ENCODE data around the gene PRDX2.
A peak's percentile ranks its signal among the peaks of the same experiment; 100 is the strongest.
"Not testable (repeated sequence)": the region's sequence is repeated elsewhere in the genome, so short reads cannot be mapped to it uniquely, and the experiment has no call there.

Gene PRDX2
- 53.5 to 78.8 (median 66.5) reads per million in 4 experiments for total RNA-seq

DNA sequence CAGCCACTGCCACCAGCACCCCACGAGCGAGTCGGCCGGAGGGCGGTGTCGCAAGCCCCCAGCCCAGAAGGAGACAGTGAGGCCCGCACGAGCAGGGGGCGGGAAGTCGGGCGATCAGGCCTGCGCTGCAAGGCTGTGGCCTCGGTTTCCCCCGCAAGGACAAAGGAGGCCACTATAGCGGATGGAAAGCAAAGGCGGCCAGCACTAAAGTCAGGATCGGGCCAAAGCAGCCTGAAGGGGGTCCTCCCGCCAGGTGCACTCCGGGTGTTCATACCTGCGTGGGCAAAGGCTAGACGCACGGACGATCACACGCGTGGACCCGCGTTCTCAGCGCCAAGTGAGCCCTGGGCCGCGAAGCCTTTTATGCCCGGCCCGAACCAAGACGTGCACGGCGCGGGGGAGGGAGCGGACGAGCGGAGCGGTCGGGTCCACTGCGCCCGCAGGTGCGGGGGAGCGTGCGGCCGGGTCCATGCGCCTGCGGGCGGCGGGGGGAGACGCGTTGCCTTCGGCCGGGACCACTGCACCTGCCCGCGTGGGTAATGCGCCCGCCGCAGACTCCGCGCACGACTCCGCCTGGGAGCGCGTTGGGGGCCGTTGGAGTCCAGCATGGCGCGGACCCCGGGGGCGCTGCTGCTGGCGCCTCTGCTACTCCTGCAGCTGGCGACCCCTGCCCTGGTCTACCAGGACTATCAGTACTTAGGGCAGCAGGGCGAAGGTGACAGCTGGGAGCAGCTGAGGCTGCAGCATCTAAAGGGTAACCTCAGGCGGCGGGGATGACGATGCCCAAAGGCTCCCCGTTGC is at the start of gene PRDX2, which contains the start of gene THSD8:
PRDX2 (minus strand) TSS at position 335 of the 801 bp plus-strand sequence. CDS start 539 bp downstream, outside the sequence.
THSD8 (plus strand) TSS at position 604 of the 801 bp plus-strand sequence; CDS start at position 607, 3 bp downstream.
- peak; percentile 46 for DNase-seq

DNA sequence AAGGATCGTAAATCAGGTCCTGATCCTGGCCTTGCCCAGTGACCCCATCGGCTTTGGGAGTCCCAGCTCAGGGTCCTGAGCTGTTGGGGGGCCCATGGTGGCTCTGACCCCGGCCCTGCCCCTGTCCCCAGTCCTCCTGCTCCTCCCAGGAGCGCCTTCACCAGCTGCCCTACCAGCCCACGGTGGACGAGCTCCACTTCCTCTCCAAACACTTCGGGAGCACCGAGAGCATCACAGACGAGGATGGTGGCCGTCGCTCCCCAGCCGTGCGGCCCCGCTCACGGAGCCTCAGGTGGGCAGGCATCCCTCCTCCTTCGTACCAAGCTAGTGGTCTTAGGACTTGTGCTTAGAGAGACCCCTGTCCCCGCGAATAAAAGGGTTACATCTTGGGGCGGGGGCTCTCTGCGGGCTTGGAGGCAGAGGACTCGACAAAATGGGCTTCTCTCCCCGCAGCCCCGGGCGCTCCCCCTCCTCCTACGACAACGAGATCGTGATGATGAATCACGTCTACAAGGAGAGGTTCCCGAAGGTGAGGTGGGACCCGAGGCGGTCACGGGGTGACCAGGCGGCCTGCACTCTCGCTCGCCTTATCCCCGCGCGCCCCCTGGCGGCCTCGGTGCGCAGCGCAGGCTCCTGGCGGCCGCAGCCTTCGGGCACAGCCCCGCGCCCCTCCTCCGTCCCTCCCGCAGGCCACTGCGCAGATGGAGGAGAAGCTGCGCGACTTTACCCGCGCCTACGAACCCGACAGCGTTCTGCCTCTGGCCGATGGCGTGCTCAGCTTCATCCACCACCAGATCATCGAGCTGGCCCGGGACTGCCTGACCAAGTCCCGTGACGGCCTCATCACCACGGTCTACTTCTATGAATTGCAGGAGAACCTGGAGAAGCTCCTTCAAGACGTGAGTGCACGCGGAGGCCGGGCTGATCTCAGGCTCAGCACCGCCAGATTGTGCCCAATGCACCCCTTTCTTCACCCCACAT is 45.8 kb upstream of the PRDX2 start:
- peak; percentile 79 for DNase-seq

DNA sequence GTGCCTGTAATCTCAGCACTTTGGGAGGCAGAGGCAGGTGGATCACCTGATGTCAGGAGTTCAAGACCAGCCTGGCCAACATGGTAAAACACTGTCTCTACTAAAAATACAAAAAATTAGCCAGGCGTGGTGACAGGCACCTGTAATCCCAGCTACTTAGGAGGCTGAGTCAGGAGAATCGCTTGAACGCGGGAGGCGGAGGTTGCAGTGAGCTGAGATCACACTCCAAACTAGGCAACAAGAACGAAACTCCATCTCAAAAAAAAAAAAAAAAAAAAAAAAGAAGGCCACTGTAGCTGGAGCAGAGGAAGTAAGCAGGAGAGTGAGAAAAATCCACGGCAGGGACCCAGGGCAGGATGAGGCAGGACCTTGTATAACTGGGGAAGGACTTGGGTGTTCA is 45.0 kb upstream of the PRDX2 start:
- not testable (repeated sequence) for DNase-seq

DNA sequence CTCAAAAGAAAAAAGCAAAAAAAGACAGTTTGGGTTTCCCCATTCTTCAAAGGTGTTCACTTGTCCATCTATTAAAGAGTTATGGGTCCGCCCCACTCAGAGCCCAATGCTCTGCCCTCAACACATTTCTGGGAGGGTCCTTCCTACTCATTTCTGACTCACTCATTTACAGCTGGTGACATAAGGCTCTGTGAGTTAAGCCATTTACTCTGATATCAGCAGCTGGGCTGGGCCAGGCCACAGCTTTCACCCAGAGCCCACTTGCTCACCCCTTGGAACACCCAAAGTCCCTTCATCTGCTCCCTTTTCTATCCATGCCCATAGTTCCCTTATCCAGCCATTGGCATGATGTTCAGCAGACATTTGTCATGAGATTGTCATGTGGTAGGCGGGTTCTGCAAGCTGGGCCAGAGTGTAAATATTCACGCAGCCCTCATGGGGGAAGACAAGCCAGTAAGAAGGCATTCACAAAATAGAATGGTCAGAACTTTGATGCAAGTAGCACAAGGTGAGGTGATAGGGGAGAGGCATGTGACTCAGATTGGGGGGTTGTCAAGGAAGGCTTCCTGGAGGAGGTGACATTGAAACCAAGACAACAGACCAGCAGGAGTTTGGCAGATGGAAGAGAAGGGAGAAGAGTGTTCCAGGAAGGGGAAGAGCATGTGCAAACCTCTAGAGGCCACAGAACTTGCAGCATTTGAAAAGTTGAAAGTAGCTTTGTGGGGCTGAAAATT is 42.6 kb upstream of the PRDX2 start:
- no peak for DNase-seq

DNA sequence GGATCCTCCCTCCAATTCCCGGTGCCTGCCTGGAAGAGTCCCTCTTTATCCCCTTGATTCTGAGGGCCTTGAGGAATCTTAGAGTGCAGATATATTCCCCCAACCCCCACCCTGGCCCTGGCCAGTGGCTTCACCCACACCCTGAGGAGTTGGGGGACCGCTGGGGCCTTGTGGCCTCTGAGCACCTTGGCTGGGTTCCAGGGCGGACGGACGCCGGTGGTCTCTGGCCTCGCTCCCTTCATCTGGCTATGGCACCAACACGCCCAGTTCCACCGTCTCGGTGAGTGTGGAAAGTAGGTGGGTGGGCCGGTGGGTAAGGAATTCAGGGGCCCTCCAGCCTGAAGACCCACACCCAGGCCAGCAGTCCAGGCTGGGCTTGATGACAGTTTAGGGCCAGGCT is 41.7 kb upstream of the PRDX2 start:
- no peak for DNase-seq

DNA sequence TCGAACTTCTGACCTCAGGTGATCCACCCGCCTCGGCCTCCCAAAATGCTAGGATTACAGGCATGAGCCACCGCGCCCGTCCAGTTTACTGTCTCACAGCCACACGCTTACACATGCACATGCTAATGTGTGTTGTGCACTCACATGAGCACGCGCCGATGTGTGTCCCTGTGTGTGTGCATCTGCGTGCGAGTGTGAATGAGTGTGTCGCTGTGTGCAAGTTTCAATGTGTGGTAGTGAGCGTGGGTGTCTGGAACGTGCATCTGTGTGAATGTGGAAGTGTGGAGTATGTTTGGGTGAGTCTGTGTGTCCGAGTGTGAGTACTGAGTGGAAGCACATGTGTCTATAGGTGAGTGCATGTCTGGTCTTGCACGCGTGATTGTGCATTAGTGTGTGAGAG is 40.9 kb upstream of the PRDX2 start:
- DNase-seq, result no peak

DNA sequence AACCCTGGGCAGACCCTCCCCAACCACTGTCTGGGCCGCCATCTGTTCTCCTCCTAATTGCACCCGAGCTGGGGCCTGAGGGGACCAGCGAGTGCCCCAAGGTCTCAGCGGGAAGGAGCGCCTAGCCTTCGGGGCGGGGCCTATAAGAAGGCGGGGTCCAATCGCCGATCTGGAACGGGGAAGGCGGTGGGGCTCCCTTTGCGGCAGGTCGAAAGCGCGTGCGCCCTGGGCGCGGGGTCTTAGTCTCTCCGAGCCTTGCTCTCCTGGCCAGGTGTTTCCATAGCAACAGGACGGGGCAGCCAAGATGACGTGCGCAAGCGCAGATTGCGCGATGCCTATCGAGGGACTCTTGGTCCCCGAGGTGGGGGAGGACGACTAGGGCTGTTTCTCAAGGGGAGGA is 39.5 kb upstream of the PRDX2 start:
- DNase-seq, result no peak

DNA sequence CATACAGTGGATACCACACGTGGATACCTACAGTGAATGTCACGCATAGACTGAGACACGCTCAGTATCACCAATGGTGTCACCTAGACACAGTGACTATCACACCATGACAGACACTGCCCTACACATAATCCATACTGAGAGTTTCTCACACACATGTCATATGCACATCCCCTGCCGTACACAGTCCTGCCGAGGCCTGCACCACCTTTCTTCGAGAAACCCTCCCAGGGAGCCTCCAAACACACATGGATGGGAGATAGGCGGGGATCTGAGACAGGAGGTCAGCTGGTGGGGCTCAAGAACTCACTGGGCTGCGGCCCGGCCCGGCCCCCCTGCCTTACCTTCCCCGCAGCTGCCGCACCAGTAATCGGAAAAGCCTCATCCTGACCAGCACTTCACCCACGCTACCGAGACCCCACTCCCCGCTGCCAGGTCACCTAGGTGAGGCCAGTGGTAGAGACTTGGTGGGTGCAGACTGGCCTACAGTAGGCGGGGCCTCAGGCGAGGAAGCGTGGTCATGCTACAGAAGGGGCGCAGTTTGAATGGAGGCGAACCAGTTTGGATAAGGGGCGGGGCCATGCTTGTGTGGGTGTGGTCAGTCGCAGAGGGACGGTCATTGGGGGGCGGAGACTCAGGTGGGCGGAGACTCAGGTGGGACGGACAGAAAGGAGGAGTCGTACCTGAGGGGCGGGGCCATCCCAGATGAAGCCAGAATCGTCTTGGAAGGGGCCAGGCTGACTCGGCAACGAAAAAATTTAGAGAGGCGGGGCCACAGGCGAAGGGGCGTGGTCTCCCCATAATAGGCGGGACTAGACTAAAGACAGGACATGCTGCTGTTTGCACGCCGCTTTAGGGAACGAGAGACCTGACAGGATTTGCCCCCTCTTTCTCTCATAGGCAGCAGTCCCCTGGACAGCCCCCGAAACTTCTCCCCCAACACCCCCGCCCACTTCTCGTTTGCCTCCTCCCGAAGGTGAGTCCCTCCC is 38.8 kb upstream of the PRDX2 start:
- peak; percentile 19 for DNase-seq

DNA sequence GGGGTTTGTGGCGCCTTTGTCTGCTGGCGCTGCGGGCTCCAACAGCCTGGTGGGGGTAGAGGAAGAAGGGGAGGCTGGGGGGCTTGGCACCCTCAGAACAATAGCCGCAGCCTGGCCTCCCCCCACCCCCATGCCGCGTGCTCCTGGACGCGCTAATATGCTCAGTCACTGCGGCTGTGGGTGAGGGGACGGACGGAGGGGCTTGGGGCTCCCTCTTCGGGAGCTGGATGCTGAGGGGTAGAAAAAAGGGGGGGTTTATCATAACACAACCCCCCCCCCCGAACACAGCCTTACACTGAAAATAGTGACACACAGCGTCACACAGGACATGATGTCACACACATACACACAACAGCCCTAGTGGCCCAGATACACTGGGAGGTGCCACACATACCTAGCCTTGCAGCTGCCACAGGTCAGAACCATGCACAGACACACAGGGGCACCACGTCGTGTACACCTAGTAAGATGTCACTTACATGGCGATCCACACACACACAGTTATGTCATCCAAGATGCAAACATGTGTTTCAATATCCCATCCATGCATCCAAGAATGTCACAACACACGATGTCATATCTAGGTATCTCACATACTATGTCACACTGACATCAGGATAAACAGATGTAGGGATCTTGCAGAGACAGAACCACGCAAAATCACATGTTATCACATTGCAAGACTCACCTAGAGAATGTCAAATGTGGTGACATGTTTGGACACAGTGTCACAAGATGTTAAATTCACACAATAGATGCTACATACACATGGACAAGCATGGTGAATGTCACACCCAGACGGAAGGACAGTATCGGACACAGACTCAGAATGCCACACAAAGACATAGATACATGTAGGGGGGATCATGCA is 37.5 kb upstream of the PRDX2 start:
- no peak for DNase-seq

DNA sequence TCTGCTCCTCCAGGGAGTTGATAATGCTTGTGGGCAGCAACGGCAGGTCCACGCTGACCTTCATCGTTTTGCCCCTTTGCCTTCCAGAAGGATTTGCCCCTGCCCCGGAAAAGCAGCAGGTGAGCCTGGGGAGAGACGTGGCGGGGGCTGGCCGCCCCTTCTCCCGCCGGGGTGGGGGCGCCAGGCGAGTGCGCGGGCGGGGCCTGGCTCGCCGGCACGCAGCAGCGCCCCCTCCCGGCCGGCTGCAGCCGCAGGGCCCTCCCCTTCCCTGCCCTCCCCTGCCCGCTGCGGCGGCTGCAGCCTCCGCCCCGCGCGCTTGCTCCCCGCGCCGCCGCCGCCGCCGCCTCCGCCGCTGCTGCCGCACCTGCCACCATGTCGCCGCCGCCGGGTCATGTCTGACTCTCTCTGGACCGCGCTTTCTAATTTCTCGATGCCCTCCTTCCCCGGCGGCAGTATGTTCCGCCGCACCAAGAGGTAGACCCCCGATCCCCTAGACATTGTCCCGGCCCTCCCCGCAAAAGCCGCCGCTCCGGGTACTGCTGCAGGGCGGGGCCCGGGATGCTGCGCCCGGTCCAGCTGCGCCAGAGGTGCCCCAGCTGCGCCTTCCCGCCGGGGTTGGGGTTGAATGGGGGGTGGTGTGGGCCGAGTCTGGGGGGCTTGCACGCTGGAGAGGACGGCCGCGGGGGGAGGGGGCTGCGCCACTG is 36.7 kb upstream of the PRDX2 start, which contains the start of gene MAST1:
MAST1 (plus strand) TSS at position 334 of the 704 bp plus-strand sequence; CDS start at position 392, 58 bp downstream.
- DNase-seq, result peak; percentile 5

DNA sequence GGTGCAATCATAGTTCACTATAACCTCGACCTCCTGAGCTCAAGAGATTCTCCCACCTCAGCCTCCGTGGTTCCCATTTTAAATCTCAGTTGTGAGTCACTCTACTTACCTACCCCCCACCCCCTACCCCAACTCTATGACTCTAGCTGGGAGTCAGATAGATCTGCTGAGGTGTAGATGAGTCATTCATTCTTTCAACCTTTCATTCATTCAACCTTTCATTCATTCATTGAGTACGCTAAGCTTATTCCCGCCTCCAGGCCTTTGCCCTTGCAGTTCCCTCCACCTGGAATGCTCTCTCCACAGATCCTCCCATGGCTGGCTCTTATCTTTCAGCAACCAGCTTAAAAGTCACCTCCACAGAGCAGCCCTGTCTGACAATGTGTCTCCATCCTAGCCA is 35.6 kb upstream of the PRDX2 start:
- DNase-seq, result no peak

DNA sequence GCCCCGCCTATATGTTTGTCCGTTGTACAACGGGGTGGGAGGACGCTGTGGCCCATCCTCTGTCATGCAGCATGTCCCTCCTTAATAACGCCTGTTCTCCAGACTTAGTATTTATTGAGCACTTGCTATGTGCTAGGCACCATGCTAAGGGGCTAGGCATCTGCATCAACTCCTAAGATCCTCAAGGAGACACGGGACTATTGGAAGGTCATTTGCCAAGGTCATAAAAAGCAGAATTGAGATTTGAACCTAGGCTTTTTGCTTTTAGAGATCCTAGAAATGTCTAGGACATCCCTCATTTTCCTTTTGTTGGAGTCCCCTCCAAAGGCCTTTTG is 34.9 kb upstream of the PRDX2 start:
- DNase-seq, result no peak

DNA sequence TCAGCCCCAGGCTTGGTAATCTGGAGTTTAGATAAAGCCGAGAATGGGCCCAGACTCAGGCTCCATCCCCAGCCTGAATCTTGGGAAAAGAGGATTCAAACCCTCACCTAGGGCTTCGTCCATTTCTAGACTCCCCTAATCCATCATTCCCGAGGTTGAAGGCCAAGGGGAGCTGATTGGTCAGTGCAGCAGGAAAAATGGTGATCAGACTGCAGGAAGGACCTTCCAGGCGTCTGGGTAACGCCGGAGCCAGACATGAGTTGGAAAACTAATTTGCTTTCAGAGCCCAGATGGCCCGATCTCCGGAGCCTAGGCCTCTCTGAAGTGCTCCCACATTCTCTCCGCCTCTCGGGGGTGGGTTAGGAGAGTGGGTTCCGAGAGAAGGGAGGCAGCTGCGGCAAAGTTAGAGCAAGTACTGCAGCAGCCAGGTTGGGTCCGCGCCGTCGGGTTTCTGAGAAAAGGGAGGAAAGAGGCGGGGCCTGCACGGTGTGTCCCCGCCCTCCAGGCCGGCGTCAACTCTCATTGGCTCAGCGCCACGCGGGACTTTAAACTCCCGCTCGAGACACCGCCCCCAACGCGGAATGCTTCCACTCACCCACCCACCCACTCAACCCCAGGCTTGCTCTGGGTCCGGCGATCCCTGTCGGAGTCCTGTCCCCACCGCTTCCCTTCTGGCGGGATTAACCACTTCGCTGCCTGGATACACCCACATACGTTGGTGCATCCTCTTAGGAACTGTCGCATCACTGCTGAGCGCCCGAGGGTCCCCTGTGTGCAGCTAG is 33.6 kb upstream of the PRDX2 start:
- DNase-seq, result no peak

DNA sequence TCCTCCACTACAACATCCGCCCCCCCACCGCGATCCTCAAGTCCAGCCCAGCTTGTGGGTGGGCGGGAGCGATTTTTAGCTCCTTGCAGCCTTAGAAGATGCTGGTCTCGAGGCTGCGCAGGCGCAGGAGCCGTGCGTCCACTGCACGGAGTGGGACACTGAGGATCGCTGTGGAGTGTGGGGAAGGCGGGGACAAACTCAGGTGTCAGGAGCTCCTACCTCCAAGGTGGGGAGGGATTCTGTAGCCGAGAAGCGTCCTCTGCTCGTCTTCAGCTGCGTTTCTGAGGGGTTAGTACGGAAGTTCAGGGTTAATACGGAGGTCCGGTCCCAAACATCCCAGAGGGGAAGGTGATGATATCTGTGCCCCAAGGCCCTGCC is 33.0 kb upstream of the PRDX2 start, which contains the start of gene RTBDN:
RTBDN (minus strand) TSS at position 14 of the 378 bp plus-strand sequence. CDS start 4,600 bp downstream, outside the sequence.
- DNase-seq, result no peak

DNA sequence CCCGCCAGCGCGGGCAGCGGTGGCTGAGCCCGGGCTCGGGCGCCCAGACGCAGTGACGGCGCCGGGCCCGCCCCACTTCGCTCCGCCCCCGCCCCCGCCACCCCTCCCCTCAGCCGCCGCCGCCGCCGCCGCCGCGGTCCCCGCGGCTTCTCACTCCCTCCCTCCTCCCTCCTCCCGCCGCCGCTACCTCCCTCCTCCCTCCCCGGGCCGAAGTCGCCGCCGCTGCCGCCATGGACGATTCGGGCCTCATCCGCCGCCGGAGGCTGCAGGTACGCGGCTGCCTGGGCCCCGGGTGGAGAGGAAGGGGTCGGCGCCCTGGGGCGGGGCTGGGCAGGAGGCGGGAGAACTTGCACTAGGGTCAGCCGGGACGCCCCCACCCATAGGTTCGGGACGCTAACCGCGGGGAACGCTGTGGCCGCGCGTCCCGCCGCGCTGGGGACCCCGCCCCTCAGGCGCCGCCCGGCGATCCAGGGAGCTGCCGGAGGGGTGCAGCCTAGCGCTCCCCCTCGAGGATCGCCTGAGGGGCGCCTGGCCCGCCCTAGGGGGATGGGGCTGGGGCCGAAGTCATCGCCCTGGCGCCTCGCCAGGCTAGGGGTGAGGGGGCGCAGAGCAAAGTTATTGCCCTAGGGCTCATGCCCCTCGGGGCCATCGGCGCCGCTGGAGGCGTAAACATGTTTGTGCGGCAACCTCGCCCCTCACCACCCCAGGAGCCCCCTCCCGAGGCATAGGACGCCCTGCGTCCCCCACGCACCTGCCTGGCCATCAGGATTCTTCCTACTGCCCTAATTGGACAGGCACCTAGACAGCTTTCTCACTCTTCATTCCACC is 32.4 kb upstream of the PRDX2 start:
- no peak for DNase-seq

DNA sequence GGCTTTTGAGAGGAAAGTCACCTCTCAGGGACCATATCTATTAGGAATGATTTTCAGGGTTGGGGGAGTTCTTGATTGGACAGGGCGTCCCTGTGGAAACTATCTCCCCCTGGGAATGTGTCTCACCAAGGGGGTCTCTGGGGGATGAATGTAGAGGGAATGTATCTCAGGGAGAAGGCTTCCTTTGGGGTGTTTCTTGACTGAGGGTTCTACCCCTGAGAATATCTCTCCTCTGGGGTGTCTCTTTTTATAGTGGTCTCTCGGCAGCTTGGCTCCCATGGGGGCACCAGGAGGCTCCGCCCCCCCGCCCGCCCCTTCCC is 31.8 kb upstream of the PRDX2 start:
- DNase-seq, result no peak

DNA sequence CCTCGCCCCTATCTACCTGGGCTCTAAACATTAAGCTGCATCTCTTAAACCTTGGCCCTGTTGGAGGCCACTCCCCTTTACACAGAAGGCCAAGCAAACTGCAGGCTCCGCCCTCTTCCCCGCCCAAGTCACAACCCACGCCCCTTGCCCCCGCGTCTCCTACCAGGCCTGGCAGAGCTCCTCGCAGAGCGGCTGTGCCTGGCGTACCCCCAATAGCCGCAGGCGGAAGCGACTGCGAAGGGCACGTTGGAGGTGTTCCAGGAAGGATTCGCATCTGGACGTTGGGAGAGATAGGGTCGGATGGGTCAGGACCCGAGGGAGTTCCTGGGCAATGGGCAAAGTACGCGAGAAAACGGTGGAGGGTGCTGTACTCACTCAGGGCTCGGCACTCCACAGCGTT is 26.9 kb upstream of the PRDX2 start:
- DNase-seq, result no peak

Measured in effector CD8-positive, alpha-beta T cell (primary cell).